Endothelial cell of umbilical vein (primary cell): ENCODE data around the gene PPP4R1.

ENCODE experiments used
- CTCF ChIP-seq, 2 donors: IDR thresholded peaks; 1 replicate in 1 of 2; 2 replicates in 1 of 2; pipeline ENCODE4 v1.5.1; 2011; ENCODE audit warnings: low read length in 2 of 2, mild to moderate bottlenecking in 2 of 2, moderate library complexity in 2 of 2, control low read depth in 1 of 2, inconsistent platforms in 1 of 2, low read depth in 1 of 2; ENCODE audit not compliant: insufficient read depth in 1 of 2; ENCODE audit errors: extremely low read depth in 1 of 2
- MAX ChIP-seq: IDR thresholded peaks from 2 replicates; pipeline ENCODE4 v1.6.1; 2011; ENCODE audit not compliant: insufficient read depth, insufficient read length
- POLR2A ChIP-seq: IDR thresholded peaks from 2 replicates; pipeline ENCODE4 v1.6.1; 2012; ENCODE audit warnings: low read depth, mild to moderate bottlenecking, control low read depth, low read length
- POLR2AphosphoS5 ChIP-seq: IDR thresholded peaks from 2 replicates; pipeline ENCODE4 v1.6.1; 2012; ENCODE audit warnings: low read depth, mild to moderate bottlenecking, control low read depth, low read length, moderate library complexity; ENCODE audit not compliant: insufficient read depth

GRCh38 chr18:9536354-9537152 lies 77.8 kb downstream of the PPP4R1 start:
- TF ChIP-seq POLR2AphosphoS5 (no peak), CTCF (IDR thresholded peaks at IDR 0.05; ENCODE audit: extremely low read depth in 1 of 2, insufficient read depth in 1 of 2, low read depth in 1 of 2, low read length in 2 of 2) (no peak), MAX (no peak), POLR2A (no peak)
